Spleen (tissue), 7 donors: ENCODE results near the gene IL17B.

Experiments used
- POLR2A ChIP-seq, 3 donors: fragments of 450-650 bp; IDR thresholded peaks; one replicate each; pipeline ENCODE4 v1.5.1; 2017; ENCODE audit warnings: antibody characterized with exemption in 3 of 3, mild to moderate bottlenecking in 1 of 3
- TF ChIP-seq, protein P1 (sequence below), 11 experiments: fragments of 200-600 bp in 7 of 11; fragments of 450-650 bp in 4 of 11; sonication (generic) in 4 of 11; IDR thresholded peaks in 8 of 11; conservative IDR thresholded peaks in 3 of 11; 1 replicate in 7 of 11; 2 replicates in 4 of 11; pipeline versions ENCODE4 v1.4.0 to v1.8.0; 2016 to 2021; ENCODE audit warnings: antibody characterized with exemption in 11 of 11, inconsistent platforms in 4 of 11, mild to moderate bottlenecking in 1 of 11
- donor health status: DM: no; HTN: no; CAD: no; lungs with moderate emphysema.
- donor health status: DM: no; HTN: no; CAD: no.
- donor health status: DM: no; HTN: no; CAD: no.

DNA sequence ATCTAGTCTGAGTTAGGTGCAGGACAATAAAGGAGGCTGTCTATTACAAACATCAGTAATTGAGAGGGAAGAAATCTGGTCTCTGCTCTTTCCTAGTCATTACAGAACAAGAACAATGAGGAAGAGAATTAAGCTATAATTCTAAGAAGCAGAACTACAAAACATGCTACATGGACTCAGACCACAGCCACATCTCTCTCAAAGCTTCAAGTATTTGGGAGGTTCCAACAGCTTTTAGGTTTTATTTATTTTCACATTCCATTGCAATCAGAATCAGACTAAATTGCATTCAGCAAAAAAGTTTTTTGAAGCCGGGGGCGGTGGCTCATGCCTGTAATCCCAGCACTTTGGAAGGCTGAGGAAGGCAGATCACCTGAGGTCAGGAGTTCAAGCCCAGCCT, 34.9 kb downstream of the IL17B start:
- TF ChIP-seq POLR2A (IDR thresholded peaks at IDR 0.05): no peak
- TF ChIP-seq, protein P1, sequence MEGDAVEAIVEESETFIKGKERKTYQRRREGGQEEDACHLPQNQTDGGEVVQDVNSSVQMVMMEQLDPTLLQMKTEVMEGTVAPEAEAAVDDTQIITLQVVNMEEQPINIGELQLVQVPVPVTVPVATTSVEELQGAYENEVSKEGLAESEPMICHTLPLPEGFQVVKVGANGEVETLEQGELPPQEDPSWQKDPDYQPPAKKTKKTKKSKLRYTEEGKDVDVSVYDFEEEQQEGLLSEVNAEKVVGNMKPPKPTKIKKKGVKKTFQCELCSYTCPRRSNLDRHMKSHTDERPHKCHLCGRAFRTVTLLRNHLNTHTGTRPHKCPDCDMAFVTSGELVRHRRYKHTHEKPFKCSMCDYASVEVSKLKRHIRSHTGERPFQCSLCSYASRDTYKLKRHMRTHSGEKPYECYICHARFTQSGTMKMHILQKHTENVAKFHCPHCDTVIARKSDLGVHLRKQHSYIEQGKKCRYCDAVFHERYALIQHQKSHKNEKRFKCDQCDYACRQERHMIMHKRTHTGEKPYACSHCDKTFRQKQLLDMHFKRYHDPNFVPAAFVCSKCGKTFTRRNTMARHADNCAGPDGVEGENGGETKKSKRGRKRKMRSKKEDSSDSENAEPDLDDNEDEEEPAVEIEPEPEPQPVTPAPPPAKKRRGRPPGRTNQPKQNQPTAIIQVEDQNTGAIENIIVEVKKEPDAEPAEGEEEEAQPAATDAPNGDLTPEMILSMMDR (IDR thresholded peaks at IDR 0.05 in 8 of 11, conservative IDR thresholded peaks at IDR 0.05 in 3 of 11): no peak
